GM13976 (cell line): ENCODE data around the gene ARRB1.

ENCODE experiments used
- DNase-seq: peaks from one replicate; pipeline ENCODE4 v3.0.0; 2012; ENCODE audit warnings: low spot score
- in situ Hi-C: fragments of 300-500 bp; cut with MboI; formaldehyde crosslinking; loops from one replicate; pipeline ENCODE4 v1.12.0; 2022; ENCODE audit warnings: low sequenced_read_pairs, mixed read lengths, inconsistent platforms; ENCODE audit not compliant: unreplicated experiment
- TF ChIP-seq, protein P1 (sequence below): IDR thresholded peaks from 2 replicates; pipeline ENCODE4 v1.5.1; 2012; ENCODE audit warnings: borderline replicate concordance, mild to moderate bottlenecking; ENCODE audit not compliant: insufficient read depth; ENCODE audit errors: extremely low read depth, missing control alignments, control extremely low read depth

Gene ARRB1

DNA sequence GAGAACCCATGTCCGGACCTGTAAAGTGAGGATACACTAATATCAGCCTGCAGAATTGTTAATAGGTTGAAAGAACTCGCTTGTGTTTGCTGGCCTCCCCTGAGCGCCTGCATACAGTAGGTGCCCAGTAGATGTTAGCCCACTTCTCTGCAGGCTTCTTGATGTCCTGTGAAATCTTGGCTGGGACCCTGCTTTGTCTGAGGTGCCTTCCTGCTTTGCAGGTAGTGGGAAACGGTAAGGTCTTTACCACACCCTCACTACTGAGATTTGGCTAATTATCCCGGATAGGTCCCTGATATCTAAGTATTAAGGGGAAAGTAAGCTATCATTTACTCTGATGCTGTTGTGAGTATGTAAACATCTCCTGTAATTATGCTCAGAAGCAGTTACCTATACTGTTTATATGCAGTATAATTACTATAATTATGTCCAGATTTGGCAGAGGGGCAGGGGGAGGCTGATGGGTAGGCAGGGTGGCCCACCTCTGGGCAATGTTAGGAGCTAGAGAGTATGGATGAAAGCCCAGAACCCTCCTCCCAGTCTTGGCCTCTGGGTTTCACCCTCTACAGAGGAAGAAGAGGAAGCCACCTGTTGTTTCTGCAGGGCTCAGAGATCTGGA is 1.2 kb upstream of the ARRB1 start:
- DNase-seq, result no peak
- TF ChIP-seq, protein P1, sequence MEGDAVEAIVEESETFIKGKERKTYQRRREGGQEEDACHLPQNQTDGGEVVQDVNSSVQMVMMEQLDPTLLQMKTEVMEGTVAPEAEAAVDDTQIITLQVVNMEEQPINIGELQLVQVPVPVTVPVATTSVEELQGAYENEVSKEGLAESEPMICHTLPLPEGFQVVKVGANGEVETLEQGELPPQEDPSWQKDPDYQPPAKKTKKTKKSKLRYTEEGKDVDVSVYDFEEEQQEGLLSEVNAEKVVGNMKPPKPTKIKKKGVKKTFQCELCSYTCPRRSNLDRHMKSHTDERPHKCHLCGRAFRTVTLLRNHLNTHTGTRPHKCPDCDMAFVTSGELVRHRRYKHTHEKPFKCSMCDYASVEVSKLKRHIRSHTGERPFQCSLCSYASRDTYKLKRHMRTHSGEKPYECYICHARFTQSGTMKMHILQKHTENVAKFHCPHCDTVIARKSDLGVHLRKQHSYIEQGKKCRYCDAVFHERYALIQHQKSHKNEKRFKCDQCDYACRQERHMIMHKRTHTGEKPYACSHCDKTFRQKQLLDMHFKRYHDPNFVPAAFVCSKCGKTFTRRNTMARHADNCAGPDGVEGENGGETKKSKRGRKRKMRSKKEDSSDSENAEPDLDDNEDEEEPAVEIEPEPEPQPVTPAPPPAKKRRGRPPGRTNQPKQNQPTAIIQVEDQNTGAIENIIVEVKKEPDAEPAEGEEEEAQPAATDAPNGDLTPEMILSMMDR, result no peak
- in situ Hi-C loops, result no loop called here

DNA sequence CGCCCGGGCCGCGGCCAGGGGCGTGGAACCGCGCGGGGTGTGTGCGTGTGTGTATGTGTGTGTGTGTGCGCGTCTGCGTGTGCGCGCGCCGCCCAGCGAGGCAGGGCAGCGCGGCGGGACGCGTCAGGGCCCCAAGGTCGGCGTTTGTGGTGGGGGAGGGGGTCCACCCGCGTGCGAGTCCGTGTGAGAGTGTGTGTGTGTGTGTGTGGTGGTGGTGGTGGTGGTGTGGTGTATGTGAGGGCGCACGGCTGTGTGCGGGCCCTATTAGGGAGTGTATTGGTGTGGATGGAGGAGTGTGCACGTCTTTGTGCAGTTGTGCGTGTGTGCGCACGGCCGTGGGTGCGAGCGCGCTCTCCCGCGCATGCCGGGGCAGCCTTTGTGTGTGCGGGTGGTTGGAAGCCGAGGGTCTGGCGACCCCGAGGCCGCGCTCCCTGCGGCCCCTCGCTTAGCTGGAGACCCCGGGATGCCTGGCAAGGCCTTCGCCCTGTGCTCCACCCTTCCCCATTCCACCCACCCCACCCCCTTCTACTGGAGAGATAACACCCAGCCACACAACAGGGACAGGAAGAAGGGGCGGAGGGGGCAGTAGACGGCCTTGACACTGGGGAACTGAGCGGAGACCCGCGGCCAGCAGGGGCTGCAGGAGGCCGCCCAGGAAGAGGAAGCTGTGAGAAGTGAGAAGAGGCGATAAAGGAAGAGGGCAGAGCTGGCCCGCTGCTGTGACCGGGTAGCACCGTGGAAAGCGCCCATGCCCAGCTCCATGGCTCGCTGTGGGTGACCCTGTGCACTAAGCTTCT is 528 bp upstream of the ARRB1 start:
- DNase-seq, result peak; percentile 71
- TF ChIP-seq, protein P1, result no peak
- in situ Hi-C loops, result no loop called here

DNA sequence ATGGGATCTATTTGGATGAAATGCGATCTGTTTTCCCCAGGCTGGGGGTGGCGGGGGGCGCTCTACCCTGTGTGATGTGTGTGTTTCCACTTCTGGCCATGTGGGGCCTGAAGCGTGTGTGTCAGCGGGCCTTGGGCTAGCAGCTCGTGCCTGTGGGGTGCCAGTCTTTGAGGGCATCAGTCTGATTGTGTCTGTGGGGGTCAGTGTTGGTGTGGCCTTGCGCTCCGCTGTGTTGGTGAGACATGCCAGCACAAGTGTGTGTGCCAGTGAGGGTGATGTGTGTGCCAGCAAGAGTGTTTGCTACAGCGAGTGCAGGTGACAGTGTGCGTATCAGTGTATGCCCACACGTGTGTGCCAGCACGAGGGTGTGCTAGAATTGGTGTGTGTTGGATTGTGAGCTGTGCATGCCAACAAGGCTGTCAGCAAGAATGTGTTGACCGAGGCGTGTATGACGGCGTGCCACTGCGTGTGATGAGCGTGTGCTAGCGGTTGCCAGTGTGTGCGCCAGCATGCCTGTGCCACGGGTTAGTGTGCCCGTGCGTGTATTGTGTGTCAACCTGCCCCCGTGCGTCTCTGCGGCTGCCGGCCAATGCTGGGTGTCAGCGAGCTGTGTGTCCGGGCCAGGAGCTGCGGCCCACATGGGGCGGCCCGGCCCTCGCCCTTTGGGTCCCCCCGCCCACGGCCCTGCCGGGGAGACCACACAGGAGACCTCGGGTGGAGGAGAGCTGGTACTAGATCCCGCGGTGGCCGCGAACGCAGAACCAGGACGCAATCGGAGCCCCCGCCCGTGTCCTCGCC is 519 bp downstream of the ARRB1 start:
- TF ChIP-seq, protein P1, result no peak
- in situ Hi-C loops, result no loop called here

DNA sequence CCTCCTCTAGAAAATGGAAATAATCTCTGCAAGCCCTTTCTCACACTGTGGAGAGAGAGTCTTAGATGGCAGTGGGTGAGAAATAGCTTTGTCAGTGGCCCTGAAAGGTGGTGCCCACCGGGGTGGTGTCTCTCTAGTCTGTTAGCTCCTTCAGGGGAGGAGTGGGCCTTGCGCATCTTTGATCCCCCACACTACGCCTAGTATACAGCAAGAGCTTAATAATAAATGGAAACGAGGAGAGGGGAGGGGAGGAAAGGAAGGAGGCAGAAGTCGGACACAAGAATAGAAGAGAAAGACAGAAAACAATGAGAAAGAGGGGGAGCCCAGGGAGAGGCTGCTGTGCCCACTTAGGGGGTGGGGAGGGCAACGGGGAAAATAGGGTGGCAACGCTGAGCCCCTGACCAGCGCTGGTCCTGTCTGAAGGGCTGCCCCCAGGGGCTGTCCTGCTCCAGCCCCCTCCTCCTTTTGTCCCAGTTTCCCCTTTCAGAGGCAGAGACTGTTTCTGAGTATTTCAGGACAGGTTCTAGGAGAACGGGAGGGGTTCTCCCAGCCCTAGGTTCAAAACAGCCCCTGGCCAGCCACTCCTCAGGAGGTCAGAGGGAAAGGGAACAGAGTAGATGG is 1.2 kb downstream of the ARRB1 start:
- no peak for DNase-seq
- in situ Hi-C loops, result no loop called here
- TF ChIP-seq, protein P1, result no peak

More for the DNA sequence above, 519 bp downstream of the ARRB1 start:
- no peak for DNase-seq

DNA sequence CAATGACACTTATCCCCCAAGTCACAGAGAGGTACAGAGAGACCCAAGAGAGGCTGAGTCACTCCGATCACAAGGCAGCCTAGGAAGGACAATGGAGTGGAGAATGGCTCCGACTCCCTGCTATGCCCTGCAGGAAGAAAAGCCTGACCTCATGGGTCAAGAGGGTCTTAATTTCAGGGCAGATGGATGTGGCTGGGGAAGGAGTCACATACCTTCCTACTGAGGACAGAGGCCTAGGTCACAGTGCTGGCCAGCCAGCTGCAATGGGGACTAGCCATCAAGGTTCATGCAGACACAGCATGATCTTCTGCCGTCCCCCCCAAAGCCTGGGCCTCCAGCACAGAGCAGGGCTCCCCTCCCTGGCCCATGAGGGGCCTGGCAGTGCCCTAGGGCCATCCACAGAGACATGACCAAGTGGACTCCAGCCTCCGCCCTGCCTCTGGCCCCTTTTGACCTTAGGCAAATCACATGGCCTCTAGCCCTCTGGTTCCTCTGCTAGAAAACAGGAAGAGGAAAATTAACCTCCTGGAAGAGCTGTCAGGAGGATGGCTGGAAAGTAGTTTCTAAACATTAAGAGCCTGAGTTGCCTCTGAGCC is 1.8 kb downstream of the ARRB1 start:
- in situ Hi-C loops, result no loop called here

More for the DNA sequence above, 1.8 kb downstream of the ARRB1 start:
- TF ChIP-seq, protein P1, result no peak
- no peak for DNase-seq
